NK-92 (cell line): Measurements from ENCODE around the gene RERG.

Experiments
- DNase-seq: peaks from one replicate; lab custom pipeline; 2025; ENCODE audit not compliant: unreplicated experiment; lab: John Stamatoyannopoulos, UW

The RERG gene

DNA sequence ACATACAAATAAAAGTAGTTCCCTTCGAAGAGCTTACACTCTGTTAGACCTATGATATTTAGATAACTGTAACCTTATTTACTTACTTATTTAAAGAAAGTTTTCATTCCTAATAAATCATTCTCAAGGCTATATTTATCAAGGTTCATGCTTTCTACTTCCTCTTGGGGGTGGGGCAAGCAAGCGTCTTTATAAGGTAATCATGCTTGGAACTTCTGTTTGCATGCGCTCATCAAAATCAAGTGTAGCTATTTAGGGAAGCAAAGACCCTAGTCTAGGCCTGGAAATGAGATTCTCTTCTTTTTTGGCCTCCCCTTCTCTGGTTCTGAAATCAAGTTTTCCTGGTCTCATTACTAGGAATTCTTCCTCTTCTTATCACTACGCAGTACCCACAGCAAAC, 766 bp downstream of the RERG start:
- DNase-seq: no peak

DNA sequence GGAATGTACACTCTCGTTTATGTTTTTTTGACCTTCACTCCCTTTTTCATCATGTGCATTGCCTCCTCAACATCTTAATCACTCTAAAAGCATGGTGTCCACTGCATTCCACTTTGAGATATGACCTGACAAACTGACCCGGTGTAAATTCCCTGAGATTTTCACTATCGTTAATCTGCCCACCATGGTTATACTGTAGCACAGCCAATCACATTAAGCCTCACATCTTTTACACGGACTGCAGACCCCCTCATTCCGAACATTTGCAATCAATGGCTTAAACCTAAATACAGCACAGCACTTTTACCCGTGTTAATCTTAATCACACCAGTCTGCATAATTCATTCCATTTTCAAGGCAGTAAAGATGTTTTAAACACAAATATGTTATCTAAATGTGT, 2.4 kb downstream of the RERG start:
- no peak for DNase-seq

DNA sequence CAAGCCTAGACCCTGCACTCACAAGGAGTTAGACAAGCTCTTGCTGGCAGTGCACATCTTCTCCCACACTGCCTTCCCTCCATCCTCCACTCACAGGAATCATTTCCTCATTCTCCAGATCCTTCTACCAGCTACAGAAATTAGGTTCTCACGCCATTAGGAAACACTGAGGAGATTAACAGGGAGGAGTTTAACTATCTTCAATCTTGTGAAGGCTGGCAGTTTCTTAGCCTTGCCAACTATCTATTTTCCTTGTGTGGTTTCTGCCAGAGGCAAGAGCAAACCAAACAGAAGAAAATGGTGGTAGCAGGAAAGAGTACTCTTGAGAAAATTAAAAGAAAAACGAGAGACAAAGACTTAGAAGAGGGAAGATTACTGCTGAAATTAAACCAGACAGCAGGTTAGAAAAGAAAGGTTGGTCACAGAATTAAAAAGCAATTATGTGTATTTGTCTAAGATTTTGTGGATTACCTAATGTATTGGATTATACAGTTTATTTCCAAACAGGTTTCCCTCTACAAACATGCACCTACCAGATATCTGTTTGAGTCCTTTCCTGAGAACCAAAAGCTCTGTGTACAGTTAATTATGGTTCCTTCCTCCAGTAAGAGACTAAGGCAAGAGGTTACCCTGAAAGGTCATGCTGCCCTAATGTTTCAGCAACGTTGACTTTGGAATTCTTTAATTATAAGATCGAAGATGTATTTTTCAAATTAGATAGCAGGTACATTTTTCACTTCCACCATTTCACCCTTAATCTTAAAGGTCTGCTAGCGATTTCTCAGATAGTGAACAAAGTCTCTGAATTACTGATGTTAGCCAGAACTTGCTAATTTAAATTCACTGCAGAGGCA, 5.0 kb downstream of the RERG start:
- DNase-seq: no peak

DNA sequence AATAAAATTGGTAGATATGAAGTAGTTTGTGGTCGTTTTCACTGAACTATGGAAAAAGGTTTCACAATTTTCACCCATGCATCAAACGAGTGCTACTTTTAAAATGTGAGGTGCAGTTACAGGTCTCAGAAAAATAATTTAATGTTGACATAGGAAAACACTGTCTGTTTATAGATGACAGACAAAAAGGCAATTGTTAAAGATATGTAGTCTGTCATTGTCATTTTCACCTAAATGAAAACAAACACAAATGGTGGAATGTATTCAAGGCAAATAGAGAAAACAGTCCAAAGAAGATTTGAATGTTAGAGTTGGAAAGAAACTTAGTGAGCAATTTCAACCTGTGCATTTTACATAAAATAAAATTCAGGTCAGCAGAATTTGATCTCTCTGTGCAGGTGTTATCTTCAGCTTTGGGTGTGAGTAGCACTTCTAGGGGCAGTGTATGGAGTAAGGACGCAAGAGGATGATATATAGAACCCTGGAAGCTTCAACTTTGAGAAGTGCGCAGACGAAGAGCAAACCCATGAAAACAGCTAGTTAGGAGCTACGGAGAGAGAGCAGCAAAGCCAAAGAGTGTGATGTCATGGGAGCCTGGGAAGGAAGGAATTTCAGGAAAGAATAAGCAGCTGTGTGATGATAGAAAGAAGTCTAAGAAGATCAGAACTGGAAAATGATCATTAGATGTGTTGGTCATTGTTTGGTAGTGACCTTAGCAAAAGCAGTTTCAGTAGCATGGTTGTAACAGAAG, 6.2 kb downstream of the RERG start:
- no peak for DNase-seq

DNA sequence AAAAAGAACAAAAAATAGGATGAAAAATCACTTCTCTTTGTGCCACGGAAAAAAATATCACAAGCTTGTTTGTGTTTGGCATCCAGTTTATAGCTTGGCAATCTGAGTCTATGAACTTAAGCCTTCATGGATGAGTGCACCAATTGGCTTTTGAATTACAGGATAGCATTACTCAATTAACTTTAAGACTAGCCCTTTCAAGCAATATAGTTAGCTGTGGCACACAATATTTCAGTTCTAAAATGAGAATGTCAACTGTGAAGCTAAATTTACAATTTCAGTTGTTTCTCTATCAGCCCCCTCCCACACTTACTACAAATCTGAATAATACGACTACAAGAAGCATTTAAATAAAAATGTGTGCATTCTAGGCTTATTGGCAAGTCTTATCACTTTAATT, 8.3 kb downstream of the RERG start:
- no peak for DNase-seq

DNA sequence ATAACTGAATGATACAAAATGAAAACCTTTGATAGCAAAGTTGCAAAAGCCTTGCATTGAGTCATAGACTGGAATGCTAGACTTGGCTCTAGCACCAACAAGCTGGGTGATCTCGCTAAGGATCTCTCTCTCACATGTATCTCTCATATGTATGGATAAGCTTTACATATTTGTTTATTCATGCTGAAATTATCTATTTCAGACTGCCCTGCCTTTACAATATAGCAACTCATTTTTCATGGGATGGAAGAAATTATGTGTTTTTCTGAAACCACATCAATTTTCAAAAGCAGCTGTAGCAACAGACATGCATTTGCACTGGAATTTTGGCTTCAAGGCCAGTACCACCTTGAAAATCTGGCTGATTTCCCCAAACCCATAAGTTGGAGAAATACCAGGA, 11.4 kb downstream of the RERG start:
- no peak for DNase-seq

DNA sequence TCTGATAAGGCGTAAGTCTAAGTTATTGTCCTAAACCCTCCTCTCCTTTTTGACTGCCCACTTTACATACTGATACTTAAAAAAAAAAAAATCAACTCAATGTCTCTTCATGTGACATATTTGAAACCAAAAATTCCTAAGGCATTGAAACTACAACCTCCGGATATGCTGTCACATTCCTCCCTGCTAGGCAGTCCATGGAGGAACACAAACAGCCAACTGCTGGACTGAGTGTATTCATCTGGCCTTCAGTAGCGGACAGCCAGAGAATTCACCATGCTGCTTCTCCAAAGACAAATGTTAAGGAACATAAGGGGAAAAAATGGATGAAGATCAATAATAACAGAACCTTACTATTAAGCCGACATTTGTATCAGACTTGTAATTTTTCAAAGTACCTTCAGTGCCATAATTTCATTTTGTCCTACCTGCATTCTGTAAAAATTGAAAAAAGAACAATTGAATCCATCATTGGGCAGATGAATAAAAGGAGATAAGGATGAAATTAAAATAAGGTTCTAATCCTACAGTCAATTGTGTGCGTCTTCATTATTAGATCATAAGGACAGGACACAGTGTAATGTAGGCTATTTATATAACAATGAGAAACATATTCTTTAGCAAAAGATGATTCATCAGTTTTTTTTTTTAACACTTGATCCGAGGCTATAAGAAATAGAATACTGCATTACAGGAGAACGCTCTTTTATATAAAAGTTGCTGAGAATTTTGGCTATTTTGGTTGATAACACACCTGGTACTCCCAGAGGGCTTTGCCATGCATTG, 12.2 kb downstream of the RERG start:
- no peak for DNase-seq

DNA sequence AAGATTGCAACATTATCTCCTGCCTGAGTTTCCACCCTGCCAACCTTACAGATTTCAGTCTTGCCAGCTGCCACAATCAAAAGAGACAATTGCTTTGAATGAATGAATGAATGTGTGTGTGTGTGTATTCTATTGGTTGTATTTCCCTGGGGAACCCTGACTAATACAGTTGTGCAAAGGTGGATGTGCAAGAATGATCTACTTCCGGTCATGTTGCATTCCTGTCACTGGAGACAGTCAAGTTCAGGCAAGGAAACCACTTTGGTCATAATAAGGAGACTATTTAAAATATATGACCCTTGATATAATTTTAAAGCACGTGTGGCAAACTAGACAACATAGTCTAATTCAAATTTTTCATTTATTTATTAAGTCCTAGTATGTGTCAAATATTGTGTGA, 13.1 kb downstream of the RERG start:
- DNase-seq: no peak

DNA sequence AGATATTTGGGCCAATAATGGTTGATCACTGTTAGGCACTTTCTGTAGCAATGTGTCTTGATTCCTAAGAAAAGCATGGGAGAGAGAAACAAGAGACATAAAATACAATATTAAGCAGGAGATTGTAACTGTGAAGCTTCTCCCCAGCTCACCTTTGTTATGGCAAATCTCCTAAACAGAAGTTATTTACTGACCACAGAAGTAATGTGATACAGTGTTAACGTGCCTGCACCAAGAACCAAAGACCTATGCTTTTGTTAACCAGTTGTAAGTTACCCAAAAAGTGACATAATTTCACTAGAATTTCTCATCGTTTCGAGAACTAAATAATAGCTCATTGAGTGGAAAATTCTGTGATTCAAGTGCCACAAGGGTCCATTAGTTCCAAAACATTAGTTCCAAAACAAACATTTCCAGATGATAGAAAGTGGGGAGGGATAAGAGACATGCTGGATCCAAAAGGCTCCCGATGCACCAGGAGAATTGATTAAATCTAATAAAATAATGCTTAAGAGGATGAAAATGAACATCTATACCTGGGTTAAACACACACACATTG, 14.3 kb downstream of the RERG start:
- no peak for DNase-seq

DNA sequence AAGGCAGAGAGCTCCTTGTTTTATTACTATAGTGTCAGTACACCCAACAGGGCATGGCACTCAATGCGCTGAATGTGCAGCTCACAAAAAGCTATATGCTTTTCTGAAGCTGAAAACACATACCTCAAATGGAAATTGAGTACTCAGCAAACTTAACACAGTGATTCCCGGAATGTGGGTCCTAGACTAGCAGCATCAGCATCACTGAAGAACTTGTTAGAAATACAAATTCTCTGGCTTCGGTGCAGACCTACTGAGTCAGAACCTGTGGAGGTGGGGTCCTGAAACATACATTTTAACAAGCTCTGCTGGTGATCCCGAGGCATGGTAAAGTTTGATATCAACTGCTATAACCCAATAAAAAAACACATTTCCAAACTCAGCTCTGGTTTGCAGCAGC, 14.9 kb downstream of the RERG start:
- DNase-seq: no peak

DNA sequence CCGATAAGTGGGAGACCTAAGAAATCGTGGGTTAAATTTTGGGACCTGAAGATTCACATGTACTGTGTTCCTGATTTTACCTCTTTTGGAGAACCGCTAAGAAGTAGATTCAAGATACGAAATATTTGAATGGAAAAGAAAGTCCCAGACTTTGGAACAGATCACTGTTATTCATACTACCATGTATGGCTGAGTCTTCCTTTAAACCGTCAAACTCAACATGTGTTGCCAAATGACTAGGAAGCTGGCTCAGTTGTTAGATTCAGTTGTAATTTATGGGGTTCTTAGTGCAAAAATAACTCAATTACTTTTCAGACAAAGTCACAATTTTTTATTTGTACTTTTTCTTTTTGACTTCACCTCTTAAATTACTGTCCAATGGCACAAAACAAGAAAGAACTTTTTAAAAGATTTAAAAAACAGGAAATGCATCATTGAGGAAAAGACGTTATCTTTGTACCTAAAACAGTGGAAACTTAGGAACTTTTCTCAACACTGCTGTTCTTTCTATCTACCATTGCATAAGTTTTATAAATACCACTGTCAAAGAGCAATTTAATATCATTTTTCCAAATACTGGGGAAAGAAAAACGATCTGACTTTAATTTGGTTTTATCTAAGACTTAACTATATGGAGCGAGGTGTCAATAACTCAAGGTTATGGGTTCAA, 15.7 kb downstream of the RERG start:
- DNase-seq: no peak

DNA sequence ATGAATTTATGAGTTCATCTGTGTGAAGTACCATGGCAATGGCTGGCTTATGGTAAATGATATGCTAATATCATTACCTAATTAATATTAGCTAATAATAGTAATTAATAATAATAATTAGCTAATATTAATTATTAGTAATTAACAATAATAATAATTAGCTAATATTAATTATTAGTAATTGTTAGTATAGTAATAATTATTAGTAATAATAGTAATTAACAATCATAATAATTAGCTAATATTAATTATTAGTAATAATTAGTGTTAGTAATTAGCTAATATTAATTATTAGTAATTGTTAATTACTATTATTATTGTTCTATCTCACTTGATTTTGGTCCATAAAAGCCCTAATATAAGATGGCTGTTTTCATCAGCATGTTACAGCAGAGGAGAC, 19.8 kb downstream of the RERG start:
- DNase-seq: no peak

DNA sequence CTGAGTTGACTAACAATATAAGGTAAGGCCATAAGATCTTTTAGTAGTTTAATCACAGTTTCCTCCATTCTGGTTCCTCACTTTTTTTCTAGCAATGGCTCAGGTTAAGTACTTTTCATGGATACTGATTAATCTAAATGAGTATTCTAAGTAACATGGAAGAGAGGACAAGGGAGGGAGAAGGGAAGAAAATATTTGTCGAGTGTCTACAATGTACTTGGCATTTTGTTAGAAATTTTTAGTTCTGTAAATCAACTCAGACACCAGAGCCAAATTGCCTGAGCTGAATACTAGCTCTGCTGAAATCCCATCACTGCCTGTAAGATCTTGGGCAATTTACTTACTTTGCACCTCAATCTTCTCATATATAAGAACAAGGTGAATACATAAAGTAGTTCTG, 20.2 kb downstream of the RERG start:
- DNase-seq: no peak

DNA sequence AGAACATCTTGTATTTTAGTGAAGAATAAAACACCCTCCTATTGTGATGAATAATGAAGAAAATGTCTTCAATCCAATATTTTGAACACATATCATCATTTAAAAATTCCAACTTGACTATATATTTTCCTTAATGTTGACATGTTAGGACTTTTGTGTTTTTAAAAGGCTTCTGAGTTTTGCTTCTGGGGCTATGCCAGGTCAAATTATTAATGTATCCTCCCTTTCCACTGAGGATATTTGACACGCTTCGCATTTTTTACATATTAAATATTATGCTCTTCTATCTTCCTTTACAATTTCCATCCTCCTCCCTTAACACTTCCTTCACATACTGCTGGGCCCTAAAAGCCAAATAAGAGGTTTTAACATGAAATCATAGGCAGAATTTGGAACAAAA, 20.6 kb downstream of the RERG start:
- no peak for DNase-seq

DNA sequence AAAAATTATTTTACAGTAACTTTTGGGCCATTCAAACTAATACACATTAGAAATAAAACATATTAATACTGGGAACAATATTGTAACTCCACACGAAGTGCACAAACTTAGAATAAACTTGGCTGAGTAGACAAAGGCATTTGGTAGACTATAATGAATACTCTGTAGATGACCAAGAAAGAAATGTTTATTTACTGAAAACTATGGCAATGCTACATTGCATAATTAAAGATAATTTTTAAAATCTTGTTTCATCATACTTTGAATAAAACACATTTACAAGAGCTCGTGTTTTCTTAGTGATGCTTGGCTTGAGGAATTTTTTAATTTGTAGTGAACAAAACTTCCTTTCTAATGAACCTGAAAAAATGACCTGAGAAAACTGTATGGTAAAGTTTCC, 21.3 kb downstream of the RERG start:
- no peak for DNase-seq

DNA sequence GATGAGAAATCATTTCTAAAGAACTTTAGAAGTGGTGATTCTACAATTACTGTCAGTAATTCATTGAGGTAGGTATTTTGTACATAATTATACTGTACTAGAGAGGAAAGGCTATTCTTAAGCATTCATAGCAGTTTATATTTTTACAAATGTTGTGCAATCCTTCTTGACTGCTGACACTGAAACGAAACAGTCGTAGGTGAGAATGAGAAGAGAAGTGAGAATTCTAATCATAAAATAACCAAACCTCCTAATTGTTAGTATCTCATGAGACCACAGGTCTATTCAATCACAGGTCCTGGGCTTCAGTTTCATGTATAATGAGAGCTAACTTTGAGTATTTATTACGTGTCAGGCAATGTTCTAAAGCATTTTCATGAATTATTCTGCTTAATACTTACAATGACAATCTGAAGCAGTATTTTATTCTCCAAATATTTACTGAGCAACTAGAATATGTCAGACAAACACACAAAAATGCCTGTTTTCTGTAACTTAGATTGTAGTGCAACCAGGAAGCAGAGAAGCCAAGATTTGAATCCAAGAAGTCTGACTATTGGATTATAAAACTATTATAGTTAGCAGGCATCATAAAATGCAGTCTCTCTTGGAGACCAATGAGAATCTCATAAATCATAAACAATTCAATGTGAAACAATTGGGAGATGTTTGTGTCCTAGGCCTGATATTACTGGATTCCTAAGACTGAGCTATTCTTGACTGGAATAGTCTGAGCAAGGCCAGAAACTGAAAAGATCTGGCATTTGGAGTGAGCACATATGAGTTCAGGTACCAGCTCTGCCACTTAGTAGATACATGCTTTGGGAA, 24.3 kb downstream of the RERG start:
- DNase-seq: no peak

DNA sequence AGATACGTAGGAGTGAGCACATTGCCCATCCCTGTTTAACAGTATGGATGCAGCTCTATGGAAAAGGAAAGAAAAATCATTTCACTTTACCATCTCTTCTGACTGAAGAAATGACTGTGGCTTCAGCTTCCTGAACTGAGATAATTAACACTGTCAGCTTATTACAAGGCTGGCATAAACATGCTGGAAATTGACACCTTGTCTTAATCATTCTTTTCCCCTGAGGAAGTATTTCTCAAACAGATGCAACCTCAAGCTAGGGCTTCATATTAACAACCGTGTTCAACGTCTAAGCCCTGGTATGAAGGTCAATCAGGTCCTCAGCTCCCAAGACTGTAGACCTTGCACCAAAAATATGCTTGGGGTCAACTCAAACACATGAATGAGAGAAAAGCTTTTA, 25.0 kb downstream of the RERG start:
- DNase-seq: no peak

DNA sequence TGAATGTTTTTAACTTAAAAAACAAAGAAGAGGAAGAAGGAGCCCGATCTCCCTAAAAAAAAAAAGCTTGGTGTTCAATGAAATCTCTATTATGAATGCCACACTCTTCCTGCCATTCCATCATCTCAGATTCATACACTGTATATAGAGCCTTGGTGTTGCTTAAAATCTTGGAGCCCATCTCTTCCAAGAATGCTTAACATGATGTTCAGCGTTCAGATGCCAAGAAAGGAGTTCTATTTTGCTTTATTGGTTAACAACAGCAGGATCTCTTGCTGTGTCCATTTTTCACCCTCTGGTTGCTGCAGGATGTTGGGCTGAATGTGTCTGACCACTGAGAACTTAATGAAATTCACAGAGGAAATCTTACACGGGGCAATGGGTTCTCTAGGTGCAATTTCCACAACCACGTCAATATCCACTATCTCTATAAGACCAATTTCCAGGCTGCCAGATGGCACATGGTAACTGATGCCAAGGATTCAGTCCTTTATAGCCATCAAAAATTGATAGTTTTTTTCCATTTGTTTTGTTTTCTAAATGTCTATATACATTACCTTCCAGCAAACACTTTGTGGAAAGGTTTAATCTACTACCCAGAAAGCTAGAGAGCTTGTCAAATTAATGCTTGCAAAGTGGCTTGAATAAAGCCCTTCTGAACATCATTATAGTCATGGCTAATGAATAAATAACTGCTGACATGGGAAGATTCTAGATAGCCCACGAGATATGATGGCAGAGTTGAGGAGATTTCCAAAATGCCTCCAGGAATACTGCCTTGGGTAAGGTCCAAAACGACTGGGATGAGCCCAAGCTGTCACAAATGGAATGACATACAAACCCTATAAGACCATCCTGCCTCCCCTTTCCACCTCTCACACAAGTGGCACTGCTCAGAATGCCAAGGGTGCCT, 26.5 kb downstream of the RERG start:
- no peak for DNase-seq

DNA sequence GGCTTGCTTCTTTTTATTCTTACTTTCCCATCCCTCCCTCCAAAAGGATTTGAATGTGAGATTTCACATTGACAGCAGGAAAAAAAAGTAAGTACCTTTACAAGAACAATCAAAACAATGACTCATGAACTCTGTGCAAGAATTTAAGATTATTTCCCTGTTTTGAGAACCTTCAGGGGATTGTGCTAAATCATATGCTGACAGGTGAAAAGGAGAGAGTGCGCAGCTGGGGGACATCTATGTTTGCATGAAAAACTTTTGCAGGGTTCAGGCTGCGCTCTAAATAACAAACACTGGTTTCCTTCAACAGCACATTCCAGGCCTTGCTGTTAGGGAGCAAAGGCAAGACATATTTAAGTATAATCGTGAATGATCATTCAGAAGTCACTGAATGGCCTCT, 27.3 kb downstream of the RERG start:
- no peak for DNase-seq
